H1 (cell line): ENCODE results near the gene ATXN1L. TPM values are rescaled to one million over a fixed set of nuclear protein-coding genes. Genes with fewer than 3 reads are reported as not detected.

Source experiments
- CTCF ChIA-PET: fragments of 300-600 bp; sonication (Branson Sonifier 250); formaldehyde crosslinking; loops from one replicate; lab custom pipeline; 2021; ENCODE audit not compliant: partially characterized antibody; lab: Charles Lee
- POLR2A ChIA-PET: fragments of 300-600 bp; sonication (Branson Sonifier 250); formaldehyde crosslinking; loops from one replicate; lab custom pipeline; 2021; ENCODE audit warnings: inconsistent platforms; ENCODE audit not compliant: partially characterized antibody; lab: Charles Lee
- DNase-seq, 2 experiments: peaks; one replicate each; pipeline versions ENCODE4 v3.0.0 to v3.0.0-alpha.2; 2010 to 2022; ENCODE audit warnings: low spot score in 2 of 2, low read depth in 1 of 2, mixed read lengths in 1 of 2
- FAIRE-seq: peaks from 2 replicates; lab custom pipeline; 2011; peaks lifted over from hg19 to GRCh38; lab: Jason Lieb, UNC
- H2AFZ ChIP-seq: 2 replicates; pipeline ENCODE4 v1.8.1; 2012; ENCODE audit warnings: low read length, inconsistent platforms
- H2AK5ac ChIP-seq: 2 replicates; pipeline ENCODE4 v1.6.1; 2013; ENCODE audit warnings: low read depth, low read length
- H2BK120ac ChIP-seq: replicated peaks from 2 replicates; pipeline ENCODE3; 2013; ENCODE audit warnings: low read depth, low read length, inconsistent platforms
- H2BK12ac ChIP-seq: 2 replicates; pipeline ENCODE4 v1.6.1; 2013; ENCODE audit warnings: low read depth, low read length
- H2BK15ac ChIP-seq: 2 replicates; pipeline ENCODE4 v1.6.1; 2013; ENCODE audit warnings: low read length
- H2BK20ac ChIP-seq: 2 replicates; pipeline ENCODE4 v1.6.1; 2013; ENCODE audit warnings: low read length
- H2BK5ac ChIP-seq: 2 replicates; pipeline ENCODE4 v1.6.1; 2013; ENCODE audit warnings: low read depth, low read length
- H3K14ac ChIP-seq: 2 replicates; pipeline ENCODE4 v1.6.1; 2013; ENCODE audit warnings: inconsistent platforms; ENCODE audit not compliant: insufficient read length
- H3K18ac ChIP-seq: 2 replicates; pipeline ENCODE4 v1.6.1; 2013; ENCODE audit warnings: low read length; ENCODE audit errors: extremely low read depth
- H3K23ac ChIP-seq: 2 replicates; pipeline ENCODE4 v1.6.1; 2013; ENCODE audit warnings: inconsistent platforms; ENCODE audit not compliant: insufficient read length
- H3K23me2 ChIP-seq: 2 replicates; pipeline ENCODE4 v1.6.1; 2013; ENCODE audit warnings: low read depth, low read length
- H3K27ac ChIP-seq: 2 replicates; pipeline ENCODE4 v1.6.1; 2011; ENCODE audit warnings: low read depth, low read length, inconsistent platforms
- H3K27me3 ChIP-seq, 4 experiments: replicated peaks in 1 of 4; 1 replicate in 1 of 4; 2 replicates in 3 of 4; pipeline versions ENCODE4 v1.6.1 to v1.8.1; 2011 to 2013; ENCODE audit warnings: low read length in 3 of 4, mild to moderate bottlenecking in 3 of 4, inconsistent platforms in 2 of 4, mixed read lengths in 2 of 4, moderate library complexity in 1 of 4; ENCODE audit not compliant: control insufficient read depth in 3 of 4, insufficient read depth in 3 of 4; ENCODE audit errors: extremely low read depth in 1 of 4
- H3K36me3 ChIP-seq, 4 experiments: 2 replicates each; pipeline versions ENCODE4 v1.6.1 to v1.8.1; 2011 to 2013; ENCODE audit warnings: mild to moderate bottlenecking in 4 of 4, low read length in 3 of 4, moderate library complexity in 2 of 4, control low read depth in 1 of 4, inconsistent platforms in 1 of 4; ENCODE audit not compliant: insufficient read depth in 4 of 4, control insufficient read depth in 2 of 4
- H3K4ac ChIP-seq: replicated peaks from 2 replicates; pipeline ENCODE3; 2013; ENCODE audit warnings: low read length, low read depth, mixed read lengths, inconsistent platforms; ENCODE audit not compliant: insufficient read length
- H3K4me1 ChIP-seq, 4 experiments: replicated peaks in 1 of 4; 1 replicate in 1 of 4; 2 replicates in 3 of 4; pipeline versions ENCODE4 v1.6.1 to v1.8.1; 2011 to 2013; ENCODE audit warnings: low read length in 3 of 4, inconsistent platforms in 2 of 4, mixed read lengths in 1 of 4; ENCODE audit not compliant: insufficient read depth in 4 of 4, control insufficient read depth in 3 of 4
- H3K4me2 ChIP-seq, 2 experiments: 2 replicates each; pipeline versions ENCODE4 v1.6.1 to v1.8.1; 2011 to 2013; ENCODE audit warnings: low read depth in 2 of 2, low read length in 2 of 2, control low read depth in 1 of 2, inconsistent platforms in 1 of 2, mild to moderate bottlenecking in 1 of 2; ENCODE audit not compliant: insufficient read depth in 1 of 2
- H3K4me3 ChIP-seq, 4 experiments: fragments of 200-600, 300-600 bp in 1 of 4; sonication (generic), shearing (Covaris generic), sonication (Bioruptor Twin) in 1 of 4; 2 replicates each; pipeline versions ENCODE4 v1.5.1 to v1.8.1; 2011 to 2016; ENCODE audit warnings: low read length in 4 of 4, low read depth in 3 of 4, control low read depth in 2 of 4, inconsistent platforms in 2 of 4, mild to moderate bottlenecking in 2 of 4, mixed read lengths in 1 of 4, moderate library complexity in 1 of 4; ENCODE audit not compliant: insufficient read depth in 2 of 4; ENCODE audit errors: extremely low read depth in 1 of 4
- H3K56ac ChIP-seq: replicated peaks from 2 replicates; pipeline ENCODE3; 2013; ENCODE audit warnings: low read depth, mild to moderate bottlenecking, mixed read lengths, low read length, inconsistent platforms; ENCODE audit not compliant: insufficient read length
- H3K79me1 ChIP-seq: 2 replicates; pipeline ENCODE4 v1.6.1; 2013; ENCODE audit warnings: low read depth, low read length, control low read depth
- H3K79me2 ChIP-seq, 2 experiments: 2 replicates each; pipeline versions ENCODE4 v1.6.1 to v1.8.1; 2012 to 2013; ENCODE audit warnings: low read length in 2 of 2, mild to moderate bottlenecking in 2 of 2, inconsistent platforms in 1 of 2; ENCODE audit not compliant: insufficient read depth in 2 of 2, control insufficient read depth in 1 of 2
- H3K9ac ChIP-seq, 4 experiments: replicated peaks in 1 of 4; 1 replicate in 1 of 4; 2 replicates in 3 of 4; pipeline versions ENCODE4 v1.6.1 to v1.8.1; 2011 to 2013; ENCODE audit warnings: low read depth in 3 of 4, low read length in 3 of 4, control low read depth in 2 of 4, mild to moderate bottlenecking in 2 of 4, moderate library complexity in 2 of 4, inconsistent platforms in 1 of 4; ENCODE audit errors: extremely low read depth in 1 of 4
- H3K9me3 ChIP-seq, 2 experiments: 2 replicates each; pipeline versions ENCODE4 v1.6.1 to v1.8.1; 2012 to 2013; ENCODE audit warnings: mild to moderate bottlenecking in 2 of 2, moderate library complexity in 2 of 2, control low read depth in 1 of 2, inconsistent platforms in 1 of 2, low read depth in 1 of 2, low read length in 1 of 2, mixed read lengths in 1 of 2; ENCODE audit not compliant: insufficient read depth in 2 of 2
- H4K20me1 ChIP-seq, 2 experiments: replicated peaks in 1 of 2; 2 replicates each; pipeline versions ENCODE3 to v1.8.1; 2011 to 2013; ENCODE audit warnings: inconsistent platforms in 2 of 2, low read length in 2 of 2, mild to moderate bottlenecking in 1 of 2; ENCODE audit not compliant: insufficient read depth in 2 of 2, control insufficient read depth in 1 of 2
- H4K5ac ChIP-seq: 2 replicates; pipeline ENCODE4 v1.6.1; 2013; ENCODE audit warnings: low read length, low read depth, mixed read lengths, inconsistent platforms; ENCODE audit not compliant: insufficient read length
- H4K8ac ChIP-seq: 2 replicates; pipeline ENCODE4 v1.8.0; 2013; ENCODE audit warnings: mild to moderate bottlenecking, moderate library complexity, low read length, inconsistent platforms; ENCODE audit not compliant: insufficient read depth; ENCODE audit errors: extremely low read depth
- H4K91ac ChIP-seq: replicated peaks from 2 replicates; pipeline ENCODE3; 2013; ENCODE audit warnings: low read length, mixed read lengths, inconsistent platforms; ENCODE audit not compliant: insufficient read length
- BACH1 ChIP-seq: IDR thresholded peaks from 2 replicates; pipeline ENCODE4 v1.6.1; 2012; ENCODE audit warnings: low read length, improper control_type of control experiment
- CBX8 ChIP-seq: fragments of 300-800, 300-1000 bp; sonication (generic); IDR thresholded peaks from 2 replicates; pipeline ENCODE4 v1.7.1; 2016; ENCODE audit warnings: low read depth, low read length, borderline replicate concordance
- EGR1 ChIP-seq: IDR thresholded peaks from 2 replicates; pipeline ENCODE4 v1.6.1; 2011; ENCODE audit warnings: low read depth, low read length, borderline replicate concordance
- RAD21 ChIP-seq, 2 experiments: IDR thresholded peaks in 1 of 2; conservative IDR thresholded peaks in 1 of 2; 2 replicates each; pipeline ENCODE4 v1.6.1; 2011; ENCODE audit warnings: low read depth in 2 of 2, low read length in 2 of 2, improper control_type of control experiment in 1 of 2, inconsistent platforms in 1 of 2, mild to moderate bottlenecking in 1 of 2, moderate library complexity in 1 of 2
- SP1 ChIP-seq: IDR thresholded peaks from 2 replicates; pipeline ENCODE4 v1.6.1; 2011; ENCODE audit warnings: low read depth, low read length
- SP2 ChIP-seq: IDR thresholded peaks from 2 replicates; pipeline ENCODE4 v1.6.1; 2012; ENCODE audit warnings: mild to moderate bottlenecking, low read length, inconsistent platforms
- YY1 ChIP-seq: IDR thresholded peaks from 2 replicates; pipeline ENCODE4 v1.6.1; 2011; ENCODE audit warnings: low read depth, mild to moderate bottlenecking, low read length
- WGBS, 2 experiments: shearing (Covaris generic) in 1 of 2; methylation state at CpG; one replicate each; pipeline versions ENCODE4 v1.1.6 to v1.1.7; 2013 to 2015; ENCODE audit warnings: low lambda C conversion rate in 2 of 2, mixed read lengths in 2 of 2, inconsistent platforms in 1 of 2, low coverage in 1 of 2, missing lambda C conversion rate in 1 of 2; ENCODE audit not compliant: insufficient replicate concordance in 2 of 2, insufficient coverage in 1 of 2, insufficient read length in 1 of 2; ENCODE audit errors: extremely low coverage in 1 of 2, missing lambda C conversion rate in 1 of 2; 5-methylcytosine and 5-hydroxymethylcytosine counted together
- polyA plus RNA-seq, 7 experiments: library from polyadenylated mRNA; depleted of rRNA in 3 of 7; stranded (reverse) in 5 of 7; unstranded in 2 of 7; fragments of >200 nt in 5 of 7; fragments of 200-250 nt in 2 of 7; gene quantifications; 1 replicate in 5 of 7; 2 replicates in 1 of 7; 4 replicates in 1 of 7; pipeline versions ENCODE4 v1.2.1 to v1.2.3, GENCODE V29; 2011 to 2013; ENCODE audit warnings: missing spikeins in 2 of 7, mixed read lengths in 2 of 7
- total RNA-seq: library from RNA; stranded (reverse); fragmentation: NEBNext Ultra II Directional; extraction: Animal tissue kit (Norgen Biotek cat#: 25700); gene quantifications from 2 replicates; pipeline ENCODE4 v1.2.1, GENCODE V29; 2021

ATXN1L gene
- total and polyA plus RNA-seq, 2 of the 8 experiments (the other 6 are each of a cell fraction or from before 2014, with no cell fraction given): 12.1 to 23.8 TPM

DNA sequence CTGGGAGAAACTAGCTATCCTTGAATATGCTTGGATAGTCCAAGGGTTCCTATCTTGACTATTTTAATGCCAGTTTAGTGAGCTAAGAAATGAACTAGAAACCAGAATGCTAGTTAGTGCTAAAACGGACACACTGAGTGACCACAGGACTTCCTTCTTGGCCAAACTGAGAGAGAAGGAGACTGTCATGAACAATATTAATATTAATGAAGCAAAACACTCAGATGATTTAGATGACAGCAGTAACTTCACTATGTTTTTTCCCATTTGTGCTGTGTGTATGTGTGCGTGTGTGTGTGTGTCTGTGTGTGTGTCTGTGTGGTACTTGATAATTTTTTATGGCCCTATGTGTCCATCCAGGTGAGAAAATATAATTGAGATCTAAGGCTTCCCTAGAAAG lies 2.2 kb upstream of the ATXN1L start:
- ChIA-PET CTCF (no interaction called here), POLR2A (interaction anchor here (1.3 to 2.0 kb wide), 2 partner anchors 14 to 35 kb away, joined by 5 read pairs; partner anchors contain the start of gene AP1G1)
- H2BK12ac ChIP-seq: no peak overlapping the region
- H3K9me3 ChIP-seq: no peaks in the 10 kb centered on the region
- H3K4me2 ChIP-seq: no peak overlapping the region
- no peak overlapping the region for H3K4me3 ChIP-seq
- no peak overlapping the region for H3K9ac ChIP-seq
- no peak overlapping the region for H3K18ac ChIP-seq
- peaks cover 11% of the 10 kb centered on the region; the same call in 1 of the 2 replicates for H3K79me1 ChIP-seq
- no peak overlapping the region for H2AK5ac ChIP-seq
- H3K23me2 ChIP-seq: peaks cover 6% of the 10 kb centered on the region
- no peak overlapping the region for H2BK20ac ChIP-seq
- H2BK120ac ChIP-seq: no peak overlapping the region
- H4K91ac ChIP-seq: no peak overlapping the region
- peaks cover 0 to under 1% (median under 1%) of the 10 kb centered on the region in 4 experiments; a peak in 2 of 8 replicates for H3K36me3 ChIP-seq
- H2BK5ac ChIP-seq: no peak overlapping the region
- TF ChIP-seq SP2: no peak
- TF ChIP-seq YY1: no peak
- TF ChIP-seq SP1: no peak
- TF ChIP-seq EGR1: no peak
- TF ChIP-seq CBX8: no peak
- TF ChIP-seq BACH1: no peak
- TF ChIP-seq RAD21 (IDR thresholded peaks at IDR 0.05 in 1 of 2, conservative IDR thresholded peaks at IDR 0.05 in 1 of 2; ENCODE audit: low read depth in 2 of 2, low read length in 2 of 2): no peak
- no peak overlapping the region for H4K5ac ChIP-seq
- DNase-seq: no peak
- no peak overlapping the region for H2BK15ac ChIP-seq
- H3K56ac ChIP-seq: no peak overlapping the region
- no peak overlapping the region for H3K27ac ChIP-seq
- peaks cover 0 to 2% of the 10 kb centered on the region in 2 experiments for H4K20me1 ChIP-seq
- no peak overlapping the region for H3K14ac ChIP-seq
- no peak for FAIRE-seq
- H3K4ac ChIP-seq: no peak overlapping the region
- WGBS, 2 experiments: 76% methylated on average over 2 of the region's 2 CpGs; no CpG with 5 or more reads in 1 of the 2 experiments
- no peak overlapping the region for H2AFZ ChIP-seq
- H4K8ac ChIP-seq: no peak overlapping the region
- H3K4me1 ChIP-seq: peaks cover 0 to 5% (median 0%) of the 10 kb centered on the region in 4 experiments; a peak in 2 of 7 replicates
- peaks cover 11 to 21% of the 10 kb centered on the region in 2 experiments for H3K79me2 ChIP-seq
- H3K27me3 ChIP-seq: no peaks in the 10 kb centered on the region
- H3K23ac ChIP-seq: no peak overlapping the region
